Stimulated activated CD4-positive, alpha-beta T cell treated with anti-CD3 and anti-CD28 coated beads, Interleukin-4, amount 100 ng/mL, for 4 hours (primary cell): ENCODE data around the gene CFI.
A peak's percentile ranks its signal among the peaks of the same experiment; 100 is the strongest.

Experiments
- DNase-seq, 2 experiments: peaks; one replicate each; pipeline ENCODE4 v3.0.0-alpha.2; 2020

The CFI gene

DNA sequence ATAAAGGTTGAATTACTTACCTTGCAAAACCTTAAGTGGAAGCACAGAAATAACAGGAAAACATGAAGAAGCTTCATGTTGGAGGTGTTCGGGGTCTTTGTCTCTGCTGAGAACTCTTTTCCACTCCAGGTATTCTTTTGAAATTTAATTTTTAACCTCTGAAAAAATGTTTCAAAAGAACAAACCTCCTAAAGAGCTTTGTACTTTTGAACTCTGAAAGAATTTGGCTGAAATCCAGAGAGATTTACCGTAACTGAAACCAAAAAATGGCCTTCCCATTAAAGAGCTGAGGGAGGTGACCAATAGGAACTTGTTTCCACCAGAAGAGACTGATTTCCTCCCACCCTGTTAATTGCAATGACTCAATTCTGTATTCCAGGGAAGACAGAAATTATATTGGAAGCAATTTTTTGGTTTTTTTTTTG is at the start of gene CFI:
TSS of gene CFI (minus strand) at position 105 of the 425 bp plus-strand sequence. CDS start at position 77, 28 bp downstream.
- DNase-seq, result no peak

DNA sequence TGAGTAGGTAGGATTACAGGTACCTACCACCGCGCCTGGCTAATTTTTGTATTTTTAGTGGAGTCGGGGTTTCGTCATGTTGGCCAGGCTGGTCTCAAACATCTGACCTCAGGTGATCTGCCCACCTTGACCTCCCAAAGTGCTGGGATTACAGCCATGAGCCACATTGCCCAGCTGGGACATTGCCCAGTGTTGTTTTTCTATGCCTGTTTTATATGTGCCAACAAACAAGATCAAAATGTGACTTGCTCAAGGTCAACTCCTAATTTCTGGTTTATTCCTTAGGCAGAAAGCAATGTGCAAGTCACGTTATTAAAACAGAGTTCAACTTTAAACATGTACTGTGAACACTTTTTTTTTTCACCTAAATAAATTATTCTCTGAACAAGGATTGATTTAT is 48.8 kb upstream of the CFI start:
- no peak for DNase-seq

DNA sequence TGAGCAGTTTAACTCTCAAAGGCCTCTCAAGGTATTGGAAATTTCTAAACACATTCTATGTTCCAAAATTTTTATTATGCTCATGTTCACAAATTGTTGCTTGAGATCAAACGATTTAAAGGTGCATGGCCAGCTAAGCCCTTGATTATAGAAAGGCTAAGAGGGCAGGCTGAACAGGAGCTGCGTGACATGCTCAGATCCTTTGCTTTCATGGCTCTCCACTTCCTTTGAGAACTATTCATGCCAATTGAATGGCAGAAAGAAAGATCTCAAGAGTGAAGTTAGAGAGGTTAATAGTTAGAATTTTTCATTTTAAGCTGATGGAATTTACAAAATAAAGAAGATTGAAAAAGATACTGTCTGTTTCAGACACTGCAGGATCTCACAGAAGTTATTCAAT is 46.7 kb upstream of the CFI start:
- DNase-seq, result no peak

DNA sequence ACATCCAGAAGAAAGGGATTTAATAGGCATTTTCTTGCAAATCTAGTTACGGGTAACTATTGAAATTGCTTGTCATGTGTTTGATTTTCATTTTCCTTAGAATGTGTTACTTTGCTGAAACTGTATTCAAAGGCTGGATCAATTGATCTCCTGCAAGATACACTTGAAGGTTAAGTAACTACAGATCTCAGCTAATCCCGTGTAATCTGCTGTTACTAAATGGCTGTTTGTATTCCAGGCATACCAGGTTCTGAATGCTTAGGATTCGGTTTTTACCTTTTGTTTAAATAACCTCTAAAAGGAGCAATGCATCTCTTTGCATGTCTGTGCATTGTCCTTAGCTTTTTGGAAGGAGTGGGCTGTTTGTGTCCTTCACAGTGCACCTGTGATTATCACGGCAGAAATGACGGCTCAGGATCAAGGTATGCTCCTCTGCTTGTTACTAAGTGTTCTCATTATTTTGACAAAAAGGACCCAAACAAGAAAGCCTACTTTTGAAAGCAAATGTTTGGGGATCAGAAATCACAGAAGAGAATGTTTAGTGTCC is 46.2 kb upstream of the CFI start, which contains the start of gene LRIT3:
TSS of gene LRIT3 (plus strand) at position 212 of the 547 bp plus-strand sequence. CDS start at position 307, 95 bp downstream.
- no peak for DNase-seq

DNA sequence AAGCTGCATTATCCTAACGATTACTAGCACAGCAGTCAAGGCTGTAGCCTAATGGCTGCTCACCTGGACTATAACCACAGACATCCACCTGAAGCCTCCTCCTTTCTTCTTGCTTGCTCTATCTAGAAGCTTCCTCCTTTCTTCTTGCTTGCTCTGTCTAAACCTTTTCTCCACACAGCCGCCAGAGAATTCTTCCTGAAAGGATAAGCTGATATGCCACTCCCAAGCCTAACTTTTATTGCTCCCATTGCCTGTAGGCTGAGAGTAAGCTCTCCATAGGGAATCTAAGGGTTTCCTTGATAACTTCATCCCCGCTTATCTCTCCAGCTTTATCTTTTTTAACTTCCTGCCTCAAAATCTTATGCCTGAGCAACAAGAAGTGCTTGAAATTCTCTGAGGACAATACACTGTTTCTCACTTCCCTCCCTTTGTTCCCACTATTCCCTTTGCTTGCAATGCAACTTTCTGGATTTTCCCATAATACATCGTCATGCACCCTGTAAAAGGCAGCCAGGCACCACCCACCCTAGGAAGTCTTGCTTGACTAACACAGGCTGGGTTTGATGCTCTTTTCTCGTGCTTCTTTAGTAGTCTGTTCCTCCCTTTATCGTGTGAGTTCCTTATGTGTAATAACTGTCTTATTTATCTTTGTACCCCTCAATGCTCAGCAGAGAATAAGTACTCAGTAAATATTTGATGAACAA is 44.7 kb upstream of the CFI start:
- DNase-seq, result no peak

DNA sequence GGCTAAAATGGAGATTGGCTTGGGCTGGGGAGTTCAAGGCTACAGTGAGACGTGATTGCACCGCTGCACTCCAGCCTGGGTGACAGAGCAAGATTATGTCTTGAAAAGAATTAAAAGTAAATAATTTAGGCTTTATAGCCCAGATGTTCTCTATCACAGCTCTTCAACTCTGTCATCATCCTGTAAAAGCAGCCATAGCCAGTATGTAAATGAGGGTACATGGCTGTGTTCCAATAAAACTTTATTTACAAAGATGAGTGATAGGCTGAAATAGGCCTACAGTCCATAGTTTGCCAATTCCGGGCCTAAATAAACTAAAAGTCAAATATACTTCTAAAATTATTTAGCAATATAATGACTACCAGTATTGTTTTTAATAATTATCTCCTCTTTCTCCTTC is 35.2 kb upstream of the CFI start:
- DNase-seq, result no peak

DNA sequence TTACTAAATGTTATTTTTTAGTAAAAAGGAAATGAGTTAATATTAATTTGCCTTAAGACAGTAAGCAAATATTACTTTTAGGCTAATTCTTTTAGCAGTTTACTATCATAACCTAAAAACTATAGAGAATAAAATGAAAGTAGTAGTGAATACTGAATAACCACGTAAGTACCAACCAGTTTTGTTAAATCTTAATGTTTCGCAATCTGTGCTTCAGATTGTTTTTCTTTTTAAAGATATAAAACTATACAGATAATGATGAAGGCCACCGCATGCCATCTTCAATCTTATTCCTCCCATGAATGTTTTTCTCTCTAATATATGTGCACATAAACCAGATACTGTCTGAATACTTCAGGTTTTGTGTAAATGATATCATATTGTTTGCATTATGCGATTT is 32.0 kb upstream of the CFI start:
- DNase-seq, result no peak

DNA sequence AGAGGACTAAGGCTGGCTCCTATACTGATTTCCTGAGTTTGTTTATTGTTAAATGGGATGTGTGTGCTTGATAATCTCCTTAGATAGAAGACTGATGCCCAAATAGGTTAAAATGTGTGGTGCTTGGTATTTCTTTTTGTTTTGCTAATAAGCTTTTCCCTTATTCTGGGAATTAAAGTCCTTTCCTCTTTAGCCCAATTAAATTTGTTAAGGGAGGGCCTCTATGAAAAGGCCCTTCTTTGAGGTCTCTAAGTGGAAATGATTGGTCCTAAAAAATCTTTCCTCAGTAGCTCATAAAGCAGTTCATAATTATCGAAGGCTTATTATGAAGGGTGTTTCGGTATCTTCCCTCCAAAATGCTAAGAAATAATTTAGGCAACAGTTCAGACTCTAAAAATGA is 25.9 kb upstream of the CFI start, which contains the start of gene RRH:
TSS of gene RRH (plus strand) at position 301 of the 400 bp plus-strand sequence. CDS start at position 357, 56 bp downstream.
- no peak for DNase-seq

DNA sequence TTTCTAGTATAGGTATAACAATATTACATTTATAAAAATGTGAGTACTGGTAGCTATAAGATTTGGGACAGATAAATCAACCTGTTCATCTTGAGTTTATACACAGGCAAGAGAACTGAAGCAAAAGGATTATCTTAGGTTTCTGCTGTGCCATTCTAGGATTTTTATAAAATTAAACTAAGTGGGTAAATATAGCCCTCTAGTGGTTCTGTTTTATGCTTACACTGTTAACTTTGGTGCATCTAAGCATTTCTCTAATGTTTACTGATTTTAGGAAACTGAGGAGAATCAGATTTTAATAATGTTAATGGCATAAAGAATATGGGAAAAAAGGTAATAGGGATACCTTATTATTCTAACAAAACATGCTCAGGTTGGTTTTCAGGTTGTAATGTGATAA is 24.9 kb upstream of the CFI start:
- no peak for DNase-seq

DNA sequence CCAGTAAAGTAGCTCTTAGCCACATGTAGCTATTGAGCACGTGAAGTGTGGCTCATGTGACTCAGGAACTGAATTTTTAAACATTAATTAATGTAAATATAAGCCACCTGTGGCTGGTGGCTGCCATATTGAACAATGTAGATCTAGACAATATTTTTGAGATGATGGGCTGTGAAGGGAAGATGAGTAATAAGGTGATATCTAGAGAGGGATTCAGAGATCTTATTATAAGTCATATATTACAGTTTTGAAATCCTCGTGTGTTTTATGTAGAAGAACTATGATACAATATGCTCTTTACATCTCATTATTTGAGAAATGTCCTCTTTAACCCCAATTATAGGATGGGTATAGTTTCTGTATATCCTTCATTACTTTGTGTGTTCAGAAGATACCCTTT is 19.4 kb upstream of the CFI start:
- no peak for DNase-seq

DNA sequence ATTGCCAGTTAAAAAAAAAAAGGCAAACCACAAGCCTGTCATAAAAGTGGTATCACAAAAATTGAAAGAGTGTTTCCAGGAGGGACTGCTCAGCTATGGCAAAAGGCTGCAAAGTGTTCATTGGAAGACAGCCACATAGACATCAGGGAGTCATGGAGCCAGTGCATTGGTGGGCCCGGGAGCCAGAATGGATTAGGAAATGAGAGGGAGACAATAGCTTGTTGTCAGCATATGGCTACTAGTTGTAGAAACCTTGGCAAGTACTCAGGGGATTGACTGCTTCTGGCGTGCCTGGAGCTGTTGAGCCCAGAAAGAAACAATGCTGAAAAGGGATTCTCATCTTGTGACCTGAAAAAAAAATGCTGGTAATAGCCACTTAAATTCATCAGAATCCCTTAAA is 18.8 kb upstream of the CFI start:
- DNase-seq, result no peak

DNA sequence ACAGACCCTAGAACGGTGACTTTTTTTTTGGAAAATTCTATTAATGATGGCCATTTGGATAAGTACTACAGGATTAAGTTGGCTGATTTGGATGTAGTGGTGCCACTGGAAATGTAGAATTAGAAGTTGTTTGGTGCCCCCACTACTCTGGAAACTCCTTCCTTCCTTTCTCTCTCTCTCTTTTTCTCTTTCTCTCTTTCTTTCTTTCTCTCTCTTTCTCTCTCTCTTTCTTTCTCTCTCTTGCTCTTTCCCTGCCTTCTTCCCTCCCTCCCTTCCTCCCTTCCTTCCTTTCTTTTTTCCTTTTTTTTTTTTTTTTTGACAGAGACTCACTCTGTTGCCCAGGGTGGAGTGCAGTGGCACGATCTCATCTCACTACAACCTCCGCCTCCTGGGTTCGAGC is 16.5 kb upstream of the CFI start:
- DNase-seq, result no peak

DNA sequence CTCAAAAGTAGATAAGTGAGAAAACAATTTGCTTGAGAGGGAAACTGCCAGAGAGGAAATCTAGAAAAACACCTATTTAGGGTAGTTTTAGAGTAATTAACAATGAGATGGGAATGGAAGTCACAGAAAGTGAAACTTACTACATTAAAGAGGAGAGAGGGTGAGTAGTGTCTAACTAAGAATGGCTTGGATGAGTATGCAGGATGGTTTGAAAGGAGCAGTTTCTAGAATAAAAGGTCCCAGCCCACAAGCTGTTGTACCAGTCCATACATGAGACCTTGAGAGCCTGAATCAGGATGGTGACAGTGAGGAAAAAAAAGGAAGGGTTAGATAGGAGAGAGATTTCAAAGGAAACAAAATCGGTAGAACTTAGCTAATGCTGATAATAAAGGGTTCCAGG is 15.1 kb upstream of the CFI start:
- DNase-seq, result no peak

DNA sequence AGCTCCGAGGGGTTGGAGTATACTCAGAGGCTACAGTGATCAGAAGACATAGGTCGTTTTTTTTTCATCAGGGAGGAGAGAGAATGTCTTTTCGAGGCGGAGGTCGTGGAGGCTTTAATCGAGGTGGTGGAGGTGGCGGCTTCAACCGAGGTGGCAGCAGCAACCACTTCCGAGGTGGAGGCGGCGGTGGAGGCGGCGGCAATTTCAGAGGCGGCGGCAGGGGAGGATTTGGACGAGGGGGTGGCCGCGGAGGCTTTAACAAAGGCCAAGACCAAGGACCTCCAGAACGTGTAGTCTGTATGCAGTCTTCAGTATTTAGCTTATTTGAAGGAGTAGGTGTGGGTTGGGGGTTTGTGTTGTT is 14.3 kb upstream of the CFI start:
- DNase-seq, result peak; percentile 45 to 57

DNA sequence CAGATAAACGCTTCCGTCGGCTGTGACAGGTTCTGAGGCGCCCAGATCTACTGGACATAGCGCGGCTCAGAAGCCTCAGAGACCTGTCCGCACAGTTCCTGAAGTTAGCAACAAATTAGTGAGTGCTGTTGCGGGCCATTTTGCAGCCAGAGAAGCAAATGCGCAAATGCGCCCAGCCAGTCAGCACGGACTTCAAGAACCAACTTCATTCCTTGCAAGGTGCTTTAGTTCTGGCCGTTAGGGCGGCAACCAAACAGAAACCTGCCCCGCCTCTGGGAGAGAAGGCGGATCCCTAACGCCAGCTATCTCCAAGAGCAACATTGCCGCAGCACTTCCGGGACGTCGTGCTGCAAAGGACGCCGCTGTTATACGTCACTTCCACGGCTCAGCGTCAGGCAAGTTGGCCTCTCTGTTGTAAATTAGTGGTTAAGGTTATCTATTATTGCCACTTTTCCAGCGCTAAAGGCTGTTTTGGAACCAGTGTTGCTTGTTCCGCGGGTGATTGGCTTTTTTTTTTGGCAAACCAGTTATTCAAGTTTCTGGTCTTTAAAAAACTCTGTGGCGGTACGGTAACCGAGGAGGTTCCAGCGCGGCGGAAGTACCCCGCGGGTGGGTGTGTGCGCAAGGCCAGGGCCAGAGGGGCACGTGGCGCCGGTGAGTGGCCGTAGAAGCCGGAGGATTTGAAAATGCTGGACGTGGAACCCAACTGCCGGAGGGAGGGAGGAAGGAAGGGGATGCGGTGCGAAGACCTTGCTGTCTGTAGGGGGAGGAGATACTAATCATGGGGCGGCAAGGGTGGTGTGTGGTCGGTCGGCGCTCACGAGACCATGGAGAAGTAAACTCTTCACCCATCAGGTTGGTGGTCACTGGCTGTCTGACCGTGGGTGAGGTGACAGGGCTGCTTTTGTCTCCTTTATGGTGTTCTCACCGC is 13.6 kb upstream of the CFI start, which contains the start of gene GAR1:
TSS of gene GAR1 (plus strand) at position 612 of the 931 bp plus-strand sequence. CDS start 403 bp downstream, outside the sequence.
- peak; percentile 76 to 88 for DNase-seq

DNA sequence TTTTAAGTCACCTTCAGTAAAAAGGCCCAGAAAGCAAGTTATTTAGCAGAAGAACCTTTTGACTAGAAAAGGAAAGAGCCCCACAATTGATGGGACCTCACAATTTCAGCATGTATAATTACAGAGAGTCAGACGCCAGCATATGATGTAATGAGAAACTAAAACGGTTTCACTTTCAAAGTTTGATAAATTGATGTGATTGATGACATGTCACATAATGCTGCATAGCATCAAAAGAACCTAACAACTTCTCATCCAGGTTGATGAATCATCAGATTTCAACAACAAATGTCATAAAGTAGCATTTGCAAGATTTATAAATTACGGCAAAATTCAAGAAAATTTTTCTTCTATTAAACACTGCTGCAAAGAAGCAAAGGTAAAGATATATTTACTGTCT is 9.9 kb upstream of the CFI start:
- no peak for DNase-seq

DNA sequence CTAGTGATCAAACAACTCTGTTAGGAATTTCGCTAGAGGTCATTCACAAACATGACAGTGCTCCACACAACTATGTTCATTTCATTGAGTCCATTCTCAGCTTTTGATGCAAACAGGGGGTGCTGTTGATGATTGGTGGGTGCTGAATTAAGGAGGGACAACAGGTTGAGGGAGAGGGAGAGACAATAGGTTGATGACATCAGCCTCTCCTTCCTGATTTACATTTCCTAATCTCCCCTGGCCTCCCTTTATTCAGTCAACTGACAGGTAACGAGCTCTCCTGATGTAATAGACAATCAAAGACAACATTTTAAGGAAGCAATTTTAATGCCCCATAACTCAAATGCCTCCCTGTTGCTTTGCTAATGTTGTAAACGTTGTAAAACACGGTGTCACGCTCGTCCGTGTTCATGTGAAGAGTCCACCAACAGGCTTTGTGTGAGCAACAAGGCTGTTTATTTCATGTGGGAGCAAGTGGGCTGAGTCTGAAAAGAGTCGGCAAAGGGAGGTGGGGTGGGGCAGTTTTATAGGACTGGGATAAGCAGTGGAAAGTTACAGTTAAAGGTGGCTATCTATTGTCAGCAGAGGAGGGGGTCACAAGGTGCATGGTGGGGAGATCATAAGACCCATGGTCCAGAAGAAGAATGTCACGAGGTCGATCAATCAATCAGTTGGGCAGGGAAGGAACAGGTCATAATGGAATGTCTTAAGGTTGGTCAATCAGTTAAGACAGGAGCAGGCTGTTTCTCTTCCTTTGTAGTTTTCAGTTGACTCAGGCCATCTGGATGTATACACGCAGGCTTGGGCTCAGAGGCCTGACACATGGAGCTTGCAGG is 9.0 kb upstream of the CFI start:
- no peak for DNase-seq

DNA sequence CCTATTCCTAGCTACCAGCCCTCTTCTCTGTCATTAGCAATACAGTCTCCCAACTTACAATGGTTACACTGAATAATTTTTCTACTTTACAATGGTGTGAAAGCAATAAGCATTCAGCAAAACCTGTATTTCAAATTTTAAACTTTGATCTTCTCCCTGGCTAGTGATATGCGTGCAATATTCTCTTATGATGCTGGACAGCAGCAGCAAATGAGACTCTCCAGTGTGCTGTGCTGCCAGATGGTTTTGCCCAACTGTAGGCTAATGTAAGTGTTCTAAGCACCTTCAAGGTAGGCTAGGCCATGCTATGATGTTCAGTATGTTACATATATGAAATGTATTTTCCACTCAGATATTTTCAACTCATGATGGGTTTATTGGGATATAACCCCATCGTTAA is 7.9 kb upstream of the CFI start:
- DNase-seq, result no peak

DNA sequence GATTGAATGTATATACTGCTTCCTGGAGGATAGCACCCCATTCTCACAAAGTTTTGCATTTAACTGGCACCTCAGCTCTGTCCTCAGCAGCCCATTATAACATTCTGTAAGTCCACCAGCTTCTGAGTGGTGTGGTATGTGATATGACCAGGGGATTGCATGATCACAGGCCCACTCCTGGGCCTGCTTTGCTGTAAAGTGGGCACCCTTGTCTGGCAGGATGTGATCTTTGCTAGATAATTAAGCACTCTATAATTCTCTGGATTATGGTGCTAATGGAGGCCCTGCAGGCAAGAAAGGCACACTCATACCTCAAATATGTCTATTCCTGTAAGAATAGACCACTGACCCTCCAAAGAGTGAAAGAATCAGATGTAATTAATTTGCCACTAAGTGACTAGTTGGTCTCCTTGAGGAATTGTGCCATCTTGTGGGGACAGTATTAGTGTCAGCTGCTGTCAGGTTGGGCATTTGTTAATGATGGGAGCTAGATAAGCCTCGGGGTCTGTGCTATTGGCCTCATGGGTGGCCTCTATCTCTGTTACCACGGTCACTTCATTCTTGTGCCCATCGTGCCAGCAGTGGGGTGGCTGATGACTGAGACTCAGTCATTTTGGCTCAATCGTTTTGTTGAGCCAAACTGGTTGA is 2.2 kb upstream of the CFI start:
- DNase-seq, result no peak

DNA sequence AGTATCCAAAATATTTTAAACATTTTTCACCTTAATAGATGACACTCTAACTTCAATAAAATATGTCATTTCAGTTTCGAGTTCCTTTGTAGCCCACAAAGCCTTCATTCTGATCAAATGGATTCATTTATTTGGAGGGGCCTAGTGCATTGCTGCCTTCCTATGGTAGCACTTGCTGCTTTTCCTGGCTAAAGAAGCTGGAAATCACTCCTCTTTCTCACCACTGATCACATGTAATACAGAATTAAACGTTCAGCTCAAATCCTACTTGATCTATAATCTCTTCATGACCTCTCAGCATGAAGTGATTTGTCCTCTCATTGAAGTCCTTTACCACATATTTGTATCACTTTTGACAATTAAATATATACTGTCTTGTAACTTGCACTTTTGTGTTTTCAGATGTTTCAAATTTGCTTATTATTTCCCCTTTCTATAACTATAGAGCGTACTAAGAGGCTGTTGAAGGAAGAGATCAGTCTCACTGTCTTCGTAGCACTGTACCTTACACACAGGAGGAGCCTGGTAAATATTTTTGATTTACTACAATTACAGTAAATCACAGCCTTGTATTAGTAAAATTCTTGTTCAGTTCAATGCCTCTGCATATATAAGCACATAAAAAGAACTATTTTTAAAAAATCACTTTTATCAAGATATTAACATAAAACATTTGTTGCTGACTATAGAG is 555 bp downstream of the CFI start:
- no peak for DNase-seq

DNA sequence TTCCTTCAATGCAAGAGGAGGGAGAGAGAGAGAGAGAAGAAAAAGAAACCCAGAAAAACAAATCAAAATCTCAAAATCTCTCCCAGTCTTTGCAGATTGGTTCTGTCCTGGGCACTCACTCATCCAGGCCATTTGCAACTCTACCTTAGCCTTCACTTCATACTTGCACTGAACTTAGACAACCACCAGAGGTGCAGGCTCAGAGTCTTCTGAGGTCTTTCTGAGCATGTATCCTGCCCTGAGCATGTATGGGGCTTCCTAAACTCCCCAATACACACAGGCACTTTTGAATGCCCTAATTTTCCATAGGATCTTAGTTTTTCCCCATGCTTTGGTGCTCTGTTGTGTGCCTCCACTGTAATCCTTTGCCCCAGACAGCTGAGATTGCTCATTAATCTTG is 2.9 kb downstream of the CFI start:
- DNase-seq, result no peak

DNA sequence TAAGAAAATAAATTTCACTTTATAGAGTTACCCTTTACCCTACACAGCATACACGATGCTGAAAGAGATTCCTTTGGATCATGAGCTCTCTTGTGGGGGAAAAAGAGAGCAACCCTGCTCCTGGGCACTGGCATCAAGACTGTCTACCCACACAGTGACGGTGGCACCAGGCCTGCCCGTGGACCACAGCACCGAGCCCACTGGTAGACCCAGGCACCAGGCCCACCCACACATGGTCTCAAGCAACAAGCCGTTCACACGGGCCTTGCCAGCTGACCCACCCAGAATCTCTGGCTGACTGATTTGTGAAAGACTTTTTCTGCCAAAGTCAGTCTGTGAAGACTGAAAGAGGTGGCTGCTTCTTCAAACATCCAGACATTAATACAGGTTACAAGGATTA is 6.7 kb downstream of the CFI start:
- DNase-seq, result no peak
